Measurements from ENCODE around the gene OTOF.

OTOF gene

DNA sequence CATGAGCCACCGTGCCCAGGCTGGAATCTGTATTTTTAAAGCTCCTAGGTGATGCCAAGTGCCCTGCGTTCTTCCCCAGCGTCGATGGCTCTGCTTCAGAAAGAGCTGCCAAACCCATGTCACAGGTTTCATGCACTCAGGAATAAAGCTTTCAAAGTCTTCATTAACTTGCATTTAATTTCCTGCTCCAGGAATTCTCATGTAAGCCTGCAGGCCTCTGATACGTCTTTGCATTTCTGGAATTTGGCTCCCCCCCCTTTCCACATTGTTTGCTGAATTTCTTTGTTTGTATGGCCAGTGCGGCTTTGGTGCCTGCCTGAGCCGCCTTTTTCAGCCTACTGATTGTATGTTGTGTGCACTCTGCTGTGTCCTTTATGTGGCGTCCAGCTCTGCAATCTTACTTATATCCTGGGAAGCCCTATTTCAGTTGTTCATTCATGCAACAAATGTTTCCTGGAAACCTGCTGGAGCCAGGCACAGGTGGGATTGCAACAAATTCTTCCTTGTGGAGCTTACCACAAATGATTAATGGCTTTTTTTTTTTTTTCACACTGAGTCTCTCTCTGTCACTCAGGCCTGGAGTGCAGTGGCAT is 17.9 kb upstream of the OTOF start:
- no peak for DNase-seq

GRCh38 chr2:26494891-26495290 is 17.0 kb upstream of the OTOF start:
- DNase-seq = no peak

GRCh38 chr2:26494199-26494598 is 16.3 kb upstream of the OTOF start:
- DNase-seq = no peak

GRCh38 chr2:26493566-26493965 is 15.6 kb upstream of the OTOF start:
- no peak for DNase-seq

DNA sequence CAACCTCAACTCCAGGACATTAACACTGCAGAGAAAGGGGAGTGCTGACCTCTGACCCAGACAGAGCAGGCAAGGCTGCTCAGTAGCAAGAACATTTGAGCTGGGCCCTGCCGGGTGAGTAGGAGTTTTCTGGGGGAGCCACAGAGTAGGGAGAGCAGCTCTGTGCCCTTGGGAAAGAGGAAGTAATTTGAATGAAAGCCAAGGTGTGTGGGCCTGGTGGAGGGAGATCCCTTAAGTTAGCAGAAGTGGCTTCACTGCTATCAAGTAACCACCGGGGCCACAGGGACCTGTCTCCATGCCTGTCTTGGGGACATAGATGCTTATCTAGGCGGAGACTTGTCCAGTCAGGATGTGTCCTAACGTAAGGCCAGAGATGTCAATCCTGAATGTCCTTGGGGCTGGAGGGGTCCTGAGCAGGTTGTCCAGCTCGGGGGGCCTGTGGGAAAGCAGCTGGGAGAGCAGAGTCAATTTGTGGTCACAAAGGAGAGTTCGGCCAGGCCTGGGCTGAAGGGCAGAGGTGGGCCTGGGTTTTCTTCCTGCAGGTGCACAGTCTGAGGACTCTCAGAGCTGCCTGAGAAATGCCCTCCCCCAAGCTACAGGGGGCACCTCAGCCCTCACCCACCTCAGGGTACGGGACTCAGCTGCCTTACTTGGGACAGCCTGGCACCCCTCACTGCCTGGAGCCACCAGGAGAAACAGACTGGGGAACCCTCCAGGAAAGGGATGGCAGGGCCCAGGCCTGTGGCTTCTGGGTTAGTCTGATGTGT is 15.0 kb upstream of the OTOF start:
- no peak for DNase-seq

GRCh38 chr2:26491563-26492167 is 13.7 kb upstream of the OTOF start:
- DNase-seq = no peak

DNA sequence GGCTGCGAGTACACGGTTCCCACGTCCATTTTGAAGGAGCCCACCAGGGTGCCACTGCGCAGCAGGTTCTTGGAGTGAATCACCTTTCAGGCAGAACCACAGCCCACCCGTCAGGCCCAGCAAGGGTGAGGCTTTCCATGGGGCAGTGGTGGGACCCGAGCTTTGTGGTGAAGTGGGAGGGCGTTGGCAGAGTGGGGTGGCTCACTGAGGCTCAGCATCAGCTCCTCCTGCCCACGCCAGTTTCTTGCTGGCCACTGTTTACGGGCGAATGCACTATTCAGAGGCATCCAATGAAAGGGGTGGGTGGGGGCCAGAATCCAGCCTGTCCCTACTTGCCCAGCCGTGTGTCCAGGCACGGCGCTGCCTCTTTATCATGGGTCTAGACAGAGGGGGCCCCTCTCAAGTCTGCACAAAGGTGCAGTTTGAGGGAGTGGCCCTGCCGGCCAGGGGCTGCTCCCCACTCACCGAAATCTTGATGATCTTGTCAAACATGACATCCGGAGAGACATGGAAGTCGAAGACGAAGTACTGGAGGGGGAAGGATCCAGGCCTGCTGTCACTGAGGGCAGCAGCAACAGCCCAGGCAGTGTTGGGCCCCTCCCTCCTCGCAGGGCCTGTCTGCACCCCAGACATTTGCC is 11.4 kb upstream of the OTOF start:
- no peak for DNase-seq

- DNase-seq = peak; percentile 30
These were observed 10.7 kb upstream of the OTOF start for GRCh38 chr2:26488463-26489212.

GRCh38 chr2:26487192-26487591 is 9.3 kb upstream of the OTOF start:
- DNase-seq = no peak

GRCh38 chr2:26486789-26487188 is 8.9 kb upstream of the OTOF start:
- DNase-seq = no peak

- DNase-seq = peak; percentile 71
These were observed 7.9 kb upstream of the OTOF start for GRCh38 chr2:26485725-26486418.

GRCh38 chr2:26485099-26485498 is 7.2 kb upstream of the OTOF start:
- DNase-seq = no peak

GRCh38 chr2:26484579-26484978 is 6.7 kb upstream of the OTOF start:
- DNase-seq = no peak

DNA sequence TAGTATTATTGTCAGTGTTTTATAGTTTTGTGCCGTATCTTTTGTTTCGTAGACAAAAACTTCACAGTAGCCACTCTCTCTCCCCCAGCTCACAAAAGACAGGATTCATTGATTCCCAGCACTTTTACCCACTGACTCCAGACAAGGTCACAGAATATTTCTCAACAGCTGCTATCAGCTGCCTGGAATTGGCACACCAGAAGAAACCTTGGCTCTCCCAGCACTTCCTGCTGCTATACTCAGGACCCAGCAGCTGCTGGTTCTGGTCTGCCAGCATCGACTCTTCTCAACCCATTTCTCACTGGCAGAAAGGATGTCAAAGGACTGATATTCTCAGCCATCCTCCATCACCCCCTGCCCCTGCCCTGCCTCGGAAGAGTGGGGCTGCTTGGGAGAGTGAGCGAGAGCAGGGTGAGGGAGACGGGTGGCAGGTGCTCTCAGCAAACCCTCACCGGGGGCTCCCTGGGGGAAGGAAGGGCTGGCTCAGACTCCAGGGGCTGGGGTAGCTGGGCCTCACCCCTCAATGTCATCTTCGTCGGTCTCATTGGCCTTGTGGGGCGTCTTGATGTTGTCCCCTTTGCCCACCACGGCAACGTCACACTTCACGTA is 6.1 kb upstream of the OTOF start:
- no peak for DNase-seq

- no peak for DNase-seq
These were observed 5.6 kb upstream of the OTOF start for GRCh38 chr2:26483516-26483915.

DNA sequence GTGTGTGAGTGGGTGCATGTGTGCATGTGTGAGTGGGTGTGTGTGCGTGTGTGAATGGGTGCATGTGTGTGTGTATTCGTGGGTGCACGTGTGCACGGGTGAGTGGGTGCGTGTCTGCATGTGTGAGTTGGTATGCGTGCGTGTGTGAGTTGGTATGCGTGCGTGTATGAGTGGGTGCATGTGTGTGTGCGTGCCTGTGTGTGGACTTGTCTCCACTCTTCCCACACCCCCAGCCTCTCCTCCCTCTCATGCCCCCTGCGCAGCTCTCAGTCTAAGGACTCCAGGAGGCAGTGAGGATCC is 5.1 kb upstream of the OTOF start:
- DNase-seq = no peak

DNA sequence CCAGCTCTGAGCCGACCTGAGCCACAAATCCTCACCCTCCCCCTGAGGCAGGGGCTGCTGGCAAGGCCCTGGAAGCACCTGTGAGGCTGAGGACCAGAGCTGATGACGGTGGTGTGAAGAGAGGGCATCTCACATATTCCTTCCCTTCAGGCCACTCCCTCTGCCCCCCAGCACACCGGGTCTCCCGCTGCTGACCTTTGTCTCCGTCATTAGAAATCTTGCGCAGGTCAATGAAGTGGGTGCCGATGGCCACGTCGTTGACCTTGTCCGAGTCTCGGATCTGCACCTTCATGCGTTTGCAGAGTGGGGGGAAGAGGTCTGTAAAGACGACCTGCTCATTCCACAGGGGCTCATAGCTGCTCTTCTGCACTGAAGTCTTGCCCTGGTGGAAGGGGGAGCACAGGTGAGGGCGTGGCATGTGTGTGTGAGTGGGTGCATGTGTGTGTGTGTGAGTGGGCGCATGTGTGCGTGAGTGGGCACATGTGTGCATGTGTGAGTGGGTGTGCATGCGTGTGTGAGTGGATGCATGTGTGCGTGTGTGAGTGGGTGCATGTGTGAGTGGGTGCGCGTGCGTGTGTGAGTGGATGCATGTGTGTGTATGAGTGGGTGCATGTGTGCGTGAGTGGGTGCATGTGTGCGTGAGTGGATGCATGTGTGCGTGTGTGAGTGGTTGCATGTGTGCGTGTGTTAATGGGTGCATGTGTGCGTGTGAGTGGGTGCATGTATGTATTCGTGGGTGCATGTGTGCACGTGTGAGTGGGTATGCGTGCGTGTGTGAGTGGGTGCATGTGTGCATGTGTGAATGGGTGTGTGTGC is 4.5 kb upstream of the OTOF start:
- DNase-seq = no peak

DNA sequence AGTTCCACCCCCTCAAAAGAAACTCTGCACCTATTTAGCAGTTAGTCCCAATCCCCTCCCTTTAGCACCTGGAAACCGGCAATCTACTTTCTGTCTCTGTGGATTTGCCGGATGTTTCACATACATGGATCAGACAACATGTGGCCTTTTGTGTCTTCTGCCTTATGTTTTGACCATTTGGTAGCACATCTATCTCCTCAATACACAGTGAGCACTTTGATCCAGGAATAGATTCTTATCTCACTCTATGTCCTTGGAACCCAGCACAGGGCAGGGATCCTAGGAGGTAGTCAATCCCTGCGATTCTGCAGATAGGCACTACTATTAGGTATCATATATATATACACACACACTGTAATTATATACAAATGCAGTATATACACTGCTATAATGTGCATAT is 3.8 kb upstream of the OTOF start:
- DNase-seq = no peak

GRCh38 chr2:26480566-26481423 is 2.9 kb upstream of the OTOF start:
- DNase-seq = no peak

- DNase-seq = no peak
These were observed 2.1 kb upstream of the OTOF start for GRCh38 chr2:26479789-26480565.
